H9 (cell line): ENCODE data around the gene GFI1. TPM values are rescaled to one million over a fixed set of nuclear protein-coding genes. Genes with fewer than 3 reads are reported as not detected.

Experiments used
- DNase-seq: peaks from one replicate; pipeline ENCODE4 v3.0.0-alpha.2; 2017
- H2AFZ ChIP-seq: one replicate; pipeline ENCODE4 v1.6.1; 2013; ENCODE audit warnings: mild to moderate bottlenecking, low read length, control low read depth, moderate library complexity
- H2AK5ac ChIP-seq: 2 replicates; pipeline ENCODE4 v1.6.1; 2013; ENCODE audit warnings: low read length, control low read depth, mixed read lengths; ENCODE audit not compliant: insufficient read length
- H2BK120ac ChIP-seq: one replicate; pipeline ENCODE4 v1.6.1; 2013; ENCODE audit warnings: low read depth, mild to moderate bottlenecking, low read length, control low read depth, inconsistent platforms; ENCODE audit not compliant: poor library complexity, severe bottlenecking
- H2BK12ac ChIP-seq: 2 replicates; pipeline ENCODE4 v1.6.1; 2013; ENCODE audit warnings: low read length, control low read depth, mixed read lengths, low read depth; ENCODE audit not compliant: insufficient read length
- H2BK15ac ChIP-seq: 2 replicates; pipeline ENCODE4 v1.6.1; 2013; ENCODE audit warnings: low read depth, low read length, control low read depth
- H2BK20ac ChIP-seq: one replicate; pipeline ENCODE4 v1.6.1; 2013; ENCODE audit warnings: low read depth, mild to moderate bottlenecking, low read length, control low read depth, inconsistent platforms; ENCODE audit not compliant: poor library complexity, severe bottlenecking
- H2BK5ac ChIP-seq: 2 replicates; pipeline ENCODE4 v1.6.1; 2013; ENCODE audit warnings: low read length, control low read depth, mixed read lengths; ENCODE audit not compliant: insufficient read length
- H3K14ac ChIP-seq: 2 replicates; pipeline ENCODE4 v1.6.1; 2013; ENCODE audit warnings: low read length, control low read depth; ENCODE audit not compliant: insufficient read depth
- H3K18ac ChIP-seq: 2 replicates; pipeline ENCODE4 v1.6.1; 2013; ENCODE audit warnings: low read depth, mild to moderate bottlenecking, mixed read lengths, low read length, control low read depth; ENCODE audit not compliant: insufficient read length
- H3K23ac ChIP-seq: 2 replicates; pipeline ENCODE4 v1.6.1; 2013; ENCODE audit warnings: low read length, control low read depth, mixed read lengths, low read depth; ENCODE audit not compliant: insufficient read length
- H3K23me2 ChIP-seq: 2 replicates; pipeline ENCODE4 v1.6.1; 2013; ENCODE audit warnings: low read depth, mild to moderate bottlenecking, mixed read lengths, low read length, control low read depth; ENCODE audit not compliant: insufficient read length, poor library complexity, severe bottlenecking
- H3K27ac ChIP-seq: 2 replicates; pipeline ENCODE4 v1.5.1; 2013; ENCODE audit warnings: low read length, control low read depth, mixed read lengths, low read depth; ENCODE audit not compliant: insufficient read length
- H3K27me3 ChIP-seq: 2 replicates; pipeline ENCODE4 v1.6.1; 2013; ENCODE audit warnings: low read length, control low read depth, inconsistent platforms; ENCODE audit not compliant: insufficient read depth
- H3K4ac ChIP-seq: 2 replicates; pipeline ENCODE4 v1.6.1; 2013; ENCODE audit warnings: low read depth, mild to moderate bottlenecking, control low read depth, inconsistent platforms, low read length, moderate library complexity
- H3K4me1 ChIP-seq: 2 replicates; pipeline ENCODE4 v1.6.1; 2013; ENCODE audit warnings: low read length, control low read depth, inconsistent platforms; ENCODE audit not compliant: insufficient read depth
- H3K4me2 ChIP-seq: 2 replicates; pipeline ENCODE4 v1.6.1; 2013; ENCODE audit warnings: low read length, control low read depth, mixed read lengths; ENCODE audit not compliant: insufficient read length, insufficient read depth
- H3K56ac ChIP-seq: 2 replicates; pipeline ENCODE4 v1.6.1; 2013; ENCODE audit warnings: low read depth, mild to moderate bottlenecking, mixed read lengths, low read length, control low read depth; ENCODE audit not compliant: insufficient read length
- H3K79me1 ChIP-seq: 2 replicates; pipeline ENCODE4 v1.6.1; 2013; ENCODE audit warnings: low read depth, mild to moderate bottlenecking, moderate library complexity, low read length, control low read depth, inconsistent platforms; ENCODE audit not compliant: insufficient read depth, poor library complexity, severe bottlenecking
- H3K79me2 ChIP-seq: 2 replicates; pipeline ENCODE4 v1.6.1; 2013; ENCODE audit warnings: low read length, control low read depth, inconsistent platforms; ENCODE audit not compliant: insufficient read depth
- H3K9ac ChIP-seq: 2 replicates; pipeline ENCODE4 v1.6.1; 2013; ENCODE audit warnings: low read length, control low read depth, mixed read lengths; ENCODE audit not compliant: insufficient read length; ENCODE audit errors: extremely low read depth
- H3K9me3 ChIP-seq: one replicate; pipeline ENCODE4 v1.6.1; 2013; ENCODE audit warnings: low read depth, low read length, inconsistent platforms; ENCODE audit not compliant: control insufficient read depth
- H3T11ph ChIP-seq: one replicate; pipeline ENCODE4 v1.6.1; 2013; ENCODE audit warnings: mild to moderate bottlenecking, low read length, control low read depth, inconsistent platforms
- H4K20me1 ChIP-seq: one replicate; pipeline ENCODE4 v1.6.1; 2013; ENCODE audit not compliant: control insufficient read depth, insufficient read length, insufficient read depth
- H4K5ac ChIP-seq: 2 replicates; pipeline ENCODE4 v1.6.1; 2013; ENCODE audit warnings: low read depth, mild to moderate bottlenecking, mixed read lengths, low read length, control low read depth; ENCODE audit not compliant: insufficient read length
- H4K8ac ChIP-seq: replicated peaks from 2 replicates; pipeline ENCODE4 v1.6.1; 2013; ENCODE audit warnings: low read length, control low read depth, mixed read lengths, low read depth; ENCODE audit not compliant: insufficient read length
- H4K91ac ChIP-seq: 2 replicates; pipeline ENCODE4 v1.6.1; 2013; ENCODE audit warnings: low read depth, mild to moderate bottlenecking, moderate library complexity, mixed read lengths, low read length, control low read depth; ENCODE audit not compliant: insufficient read length
- H3K27ac Mint-ChIP-seq, 3 experiments: 2 replicates in 2 of 3; 3 replicates in 1 of 3; pipeline ENCODE4 v1.8.0; 2020 to 2021; ENCODE audit warnings: mixed read lengths in 3 of 3, mild to moderate bottlenecking in 1 of 3, moderate library complexity in 1 of 3
- H3K27me3 Mint-ChIP-seq: 2 replicates; pipeline ENCODE4 v1.8.0; 2021; ENCODE audit warnings: low read depth, mild to moderate bottlenecking, moderate library complexity, mixed read lengths
- H3K36me3 Mint-ChIP-seq, 3 experiments: 2 replicates in 2 of 3; 3 replicates in 1 of 3; pipeline ENCODE4 v1.8.0; 2020 to 2021; ENCODE audit warnings: low read depth in 3 of 3, mixed read lengths in 3 of 3; ENCODE audit not compliant: insufficient read depth in 1 of 3
- H3K4me1 Mint-ChIP-seq, 2 experiments: 2 replicates each; pipeline ENCODE4 v1.8.0; 2020; ENCODE audit warnings: mixed read lengths in 2 of 2
- H3K4me3 Mint-ChIP-seq, 2 experiments: 2 replicates in 1 of 2; 3 replicates in 1 of 2; pipeline ENCODE4 v1.8.0; 2020 to 2021; ENCODE audit warnings: mild to moderate bottlenecking in 2 of 2, mixed read lengths in 2 of 2, moderate library complexity in 1 of 2
- H3K9me3 Mint-ChIP-seq, 2 experiments: 2 replicates in 1 of 2; 3 replicates in 1 of 2; pipeline ENCODE4 v1.8.0; 2020; ENCODE audit warnings: mild to moderate bottlenecking in 2 of 2, mixed read lengths in 2 of 2, moderate library complexity in 1 of 2
- CTCF ChIP-seq: fragments of 200-600 bp; sonication (generic); conservative IDR thresholded peaks from 3 replicates; pipeline ENCODE4 v1.8.0; 2021; ENCODE audit warnings: antibody characterized with exemption, mild to moderate bottlenecking
- WGBS: extraction: QIAGEN DNeasy Blood & Tissue Kit; methylation state at CpG from one replicate; pipeline ENCODE4 v1.1.7; 2013; ENCODE audit warnings: missing lambda C conversion rate, low lambda C conversion rate, mixed read lengths; ENCODE audit not compliant: insufficient read length; ENCODE audit errors: extremely low coverage; 5-methylcytosine and 5-hydroxymethylcytosine counted together
- total RNA-seq: library from RNA; stranded (reverse); gene quantifications from 2 replicates; pipeline ENCODE4 v1.2.1, GENCODE V29; 2021

The GFI1 gene
- total RNA-seq, 1 experiment from 2014 or later = 0.11 TPM

DNA sequence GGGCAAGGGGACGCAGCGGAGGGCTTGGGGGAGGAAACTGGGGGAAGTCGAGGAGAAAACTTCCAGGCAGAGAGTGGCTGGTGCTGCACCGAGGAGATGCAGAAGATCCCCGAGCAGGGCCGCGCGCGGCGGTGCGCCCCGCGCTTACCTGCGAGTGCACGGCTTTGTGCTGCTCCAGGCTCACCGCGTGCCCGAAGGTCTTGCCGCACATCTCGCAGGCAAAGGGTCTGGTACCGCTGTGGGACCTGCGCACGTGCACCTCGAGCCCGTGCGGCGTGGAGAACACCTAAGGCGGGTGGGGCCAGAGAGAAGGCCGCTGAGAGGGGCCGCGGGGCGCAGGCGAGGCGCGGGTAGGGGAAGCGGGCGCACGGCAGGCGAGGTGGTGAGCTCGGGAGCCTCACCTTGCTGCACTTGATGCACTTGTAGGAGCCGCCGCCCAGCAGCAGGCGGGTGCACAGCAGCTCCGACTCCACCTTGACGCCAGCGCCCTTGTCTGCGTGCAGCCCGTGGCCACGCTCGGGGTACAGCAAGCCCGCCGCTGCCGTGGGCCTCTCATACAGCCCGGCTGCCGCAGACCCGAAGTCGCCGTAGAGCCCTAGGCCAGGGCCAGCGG, 6.4 kb downstream of the GFI1 start:
- Histone ChIP-seq H3K9ac (no peak overlapping the region), H3K56ac (no peak overlapping the region), H2AK5ac (no peak overlapping the region), H2BK5ac (no peak overlapping the region), H3K9me3 (no peaks in the 10 kb centered on the region), H2BK20ac (no peak overlapping the region), H3K79me2 (no peaks in the 10 kb centered on the region), H3K14ac (peak overlapping the region; percentile 66; the same call in 1 of the 2 replicates), H3K4ac (no peak overlapping the region), H3K18ac (no peak overlapping the region), H4K8ac (no peak overlapping the region), H3K27ac (no peak overlapping the region), H3K79me1 (no peaks in the 10 kb centered on the region), H3K23me2 (peaks cover 33% of the 10 kb centered on the region), H2BK15ac (no peak overlapping the region), H3K4me2 (peak overlapping the region; percentile 74), H3T11ph (no peak overlapping the region), H3K27me3 (peaks cover 71% of the 10 kb centered on the region), H4K5ac (no peak overlapping the region), H4K91ac (no peak overlapping the region), H4K20me1 (no peaks in the 10 kb centered on the region), H2BK12ac (no peak overlapping the region), H2BK120ac (no peak overlapping the region), H3K4me1 (no peaks in the 10 kb centered on the region), H3K23ac (no peak overlapping the region), H2AFZ (no peak overlapping the region)
- Mint-ChIP-seq H3K36me3 (peaks cover 0 to 4% (median 0%) of the 10 kb centered on the region in 3 experiments; a peak in 2 of 7 replicates), H3K27ac (no peak overlapping the region), H3K4me1 (peaks cover 39 to 49% of the 10 kb centered on the region in 2 experiments), H3K4me3 (peak overlapping the region; percentile 48 to 78), H3K9me3 (peaks cover 5 to 14% of the 10 kb centered on the region in 2 experiments), H3K27me3 (peaks cover 99% of the 10 kb centered on the region)
- no CpG with 5 or more reads among the region's 59 CpGs for WGBS
- peak; percentile 71 for DNase-seq
- no peak for TF ChIP-seq CTCF
